ENCODE measurements around the gene EML2.
"Not testable (repeated sequence)": the region's sequence is repeated elsewhere in the genome, so short reads cannot be mapped to it uniquely, and the experiment has no call there.

The EML2 gene

GRCh38 chr19:45645631-45646344, 6.6 kb upstream of the EML2 start:
- DNase-seq = peak; percentile 7

- no peak for DNase-seq
Measured at GRCh38 chr19:45645068-45645630, 6.0 kb upstream of the EML2 start.

DNA sequence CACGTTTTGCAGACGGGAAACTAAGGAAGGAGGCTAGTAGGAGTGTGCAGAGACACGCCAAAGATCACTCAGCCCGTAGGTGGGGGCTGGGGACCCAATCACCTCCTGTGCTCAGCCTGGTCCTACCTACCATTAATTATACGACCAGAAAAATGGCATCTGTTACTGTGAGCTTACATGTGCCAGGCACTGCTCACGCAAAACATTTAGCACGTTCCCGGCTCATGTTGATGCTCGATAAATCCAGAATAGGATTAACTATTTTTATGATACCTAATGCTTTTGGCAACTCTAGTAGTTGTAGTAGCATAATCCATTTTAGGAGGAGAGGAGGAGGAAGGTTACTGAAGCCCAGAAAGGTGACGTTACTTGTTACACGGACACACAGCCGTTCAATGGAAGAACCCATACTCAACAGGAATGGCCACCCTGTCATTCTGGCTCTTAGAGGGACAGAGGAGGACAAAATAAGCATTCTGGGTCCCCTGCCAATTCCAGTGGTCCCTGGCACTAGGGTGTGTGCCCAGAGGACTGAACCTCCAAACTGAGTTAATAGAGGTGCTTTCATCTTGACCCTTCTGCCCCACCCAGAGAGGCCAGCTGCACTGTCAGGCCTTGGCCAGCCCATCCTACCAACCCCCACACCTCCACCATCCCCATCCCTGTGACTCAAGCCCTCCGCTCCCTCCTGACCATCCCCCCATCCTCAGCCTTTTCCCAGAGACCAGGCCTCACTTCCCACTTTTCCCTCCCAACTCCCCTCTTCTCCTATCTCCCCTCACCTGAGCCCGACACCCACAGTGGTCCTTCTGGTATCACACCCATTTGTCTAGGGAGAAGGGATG, 5.0 kb upstream of the EML2 start:
- DNase-seq = no peak

- peak; percentile 81 for DNase-seq
Measured at GRCh38 chr19:45643024-45643926, 4.1 kb upstream of the EML2 start.

DNA sequence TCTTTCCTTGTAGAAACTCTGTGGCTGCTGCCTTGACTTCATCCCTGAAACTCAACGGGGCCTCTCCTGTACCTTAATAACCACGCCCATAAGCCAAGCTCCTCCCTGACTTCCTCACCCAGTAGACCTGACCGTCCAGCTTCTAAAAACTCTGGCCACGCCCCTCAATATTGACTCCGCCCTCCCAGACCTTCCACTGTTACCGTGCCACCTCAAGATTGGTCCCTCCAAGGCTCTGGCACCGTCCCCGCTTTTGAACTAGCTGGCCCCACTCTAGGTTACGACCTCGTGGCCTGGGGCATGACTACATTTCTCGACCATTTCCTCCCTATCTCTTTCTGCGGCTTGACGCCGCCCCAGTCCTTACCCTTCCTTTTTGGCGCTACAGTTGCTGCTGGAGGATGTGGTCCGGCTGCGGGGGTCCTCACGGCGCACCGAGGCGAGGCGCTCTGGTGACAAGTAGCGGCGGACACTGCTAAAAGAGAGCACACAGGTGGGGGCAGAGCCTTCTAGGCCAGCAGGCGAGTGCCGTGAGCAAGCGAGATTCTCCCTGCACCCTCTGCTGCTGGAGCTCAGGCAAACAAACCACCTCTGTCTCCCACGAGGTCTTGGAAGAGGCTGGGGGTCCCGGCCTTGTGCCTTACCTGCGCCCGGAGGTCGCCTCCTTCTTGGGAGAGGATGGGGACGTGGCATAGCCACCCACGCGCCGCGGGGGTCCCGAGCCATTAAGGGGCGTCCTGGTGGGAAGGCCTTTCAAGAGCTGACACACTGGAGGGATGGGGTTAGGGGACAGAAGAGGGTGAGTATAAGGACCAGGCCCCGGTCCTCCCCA, 2.3 kb upstream of the EML2 start:
- peak; percentile 76 for DNase-seq

- DNase-seq = no peak
Measured at GRCh38 chr19:45640849-45641273, 1.7 kb upstream of the EML2 start.

DNA sequence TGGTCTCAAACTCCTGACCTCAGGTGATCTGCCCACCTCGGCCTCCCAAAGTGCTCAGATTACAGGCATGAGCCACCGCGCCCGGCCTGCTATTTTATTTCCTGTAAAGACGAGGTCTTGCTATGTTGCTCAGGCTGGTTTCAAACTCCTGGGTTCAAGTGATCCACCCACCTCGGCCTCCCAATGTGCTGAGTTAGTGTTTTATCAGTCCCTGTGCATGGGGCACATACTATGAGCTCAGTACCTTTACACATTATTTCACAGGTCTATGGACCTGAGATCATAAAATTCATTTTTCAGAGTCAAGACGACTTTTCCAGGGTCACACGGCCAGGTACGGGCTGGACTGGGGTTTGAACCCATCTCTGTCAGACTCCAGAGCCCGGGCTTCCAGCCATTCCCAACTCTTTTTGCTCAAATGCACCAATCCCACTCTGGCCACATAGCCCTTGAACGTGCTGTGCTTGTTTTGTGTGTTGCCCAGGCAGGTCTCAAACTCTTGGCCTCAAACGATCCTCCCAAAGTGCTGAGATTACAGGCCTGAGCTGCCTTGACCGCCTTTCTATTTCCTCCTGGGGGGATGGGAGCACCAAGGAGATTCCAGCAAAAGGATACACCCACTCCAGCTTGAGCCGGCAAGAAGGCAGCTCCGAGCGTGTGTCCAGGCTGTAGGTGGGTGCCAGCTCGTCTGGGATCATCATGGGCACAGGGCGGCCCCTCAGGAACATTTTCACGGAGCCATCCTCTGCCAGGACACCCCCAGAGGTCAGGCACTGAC, 1.1 kb downstream of the EML2 start:
- no peak for DNase-seq

DNA sequence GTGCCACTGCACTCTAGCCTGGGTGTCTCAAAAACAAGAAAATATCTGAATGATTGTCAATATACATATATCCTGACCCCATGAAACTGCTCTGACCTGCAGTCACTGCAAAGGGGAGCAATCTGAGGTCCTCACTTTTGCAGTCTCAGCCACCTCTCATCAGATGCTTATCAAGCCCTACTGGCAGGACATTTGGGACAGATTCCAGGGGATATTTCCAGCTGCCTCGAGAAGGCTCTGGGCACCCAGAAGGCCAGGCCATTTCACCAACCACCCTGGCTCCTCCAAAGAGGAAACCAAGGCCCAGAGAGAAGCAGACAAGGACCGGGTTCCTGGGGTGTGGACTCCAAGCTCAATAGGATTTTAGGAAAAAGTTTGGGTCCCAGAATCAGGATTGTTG, 2.3 kb downstream of the EML2 start:
- DNase-seq = no peak

- no peak for DNase-seq
Measured at GRCh38 chr19:45636275-45636674, 2.9 kb downstream of the EML2 start.

DNA sequence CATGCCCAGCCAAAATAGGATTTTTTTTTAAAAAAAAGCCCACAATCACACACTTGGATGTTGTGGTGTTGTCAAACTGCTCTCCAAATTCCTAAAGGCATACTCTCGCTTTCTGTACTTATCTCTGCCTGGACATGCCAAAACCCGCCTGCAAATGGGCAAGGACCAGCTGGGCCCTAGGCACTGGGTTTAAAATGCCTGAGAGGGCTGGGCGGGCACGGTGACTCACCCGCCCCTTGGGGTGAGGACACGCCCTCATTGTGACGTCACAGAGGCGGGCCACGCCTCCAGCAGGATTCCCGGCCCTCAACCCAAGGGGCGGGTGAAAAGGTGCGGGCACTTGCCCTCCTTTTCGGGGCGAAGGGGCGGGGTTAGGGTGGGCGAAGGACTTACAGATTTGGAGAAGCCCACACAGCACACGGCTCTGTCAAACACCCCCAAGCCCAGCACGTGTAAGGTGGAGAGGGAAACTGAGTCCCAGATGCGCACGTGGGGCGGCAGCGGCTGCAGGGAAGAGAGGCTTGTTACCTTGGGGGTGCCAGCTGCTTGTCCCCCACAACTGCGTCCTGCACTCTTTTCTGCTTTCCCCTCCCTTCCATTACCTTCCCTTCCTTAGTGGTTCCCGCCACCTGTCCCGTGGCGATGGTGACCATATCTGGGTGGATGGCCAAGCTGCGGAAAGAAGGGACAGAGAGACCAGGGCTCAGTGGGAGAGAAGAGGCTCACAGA, 6.6 kb downstream of the EML2 start:
- DNase-seq = peak; percentile 63

- DNase-seq = no peak
Measured at GRCh38 chr19:45630463-45630862, 8.7 kb downstream of the EML2 start.

DNA sequence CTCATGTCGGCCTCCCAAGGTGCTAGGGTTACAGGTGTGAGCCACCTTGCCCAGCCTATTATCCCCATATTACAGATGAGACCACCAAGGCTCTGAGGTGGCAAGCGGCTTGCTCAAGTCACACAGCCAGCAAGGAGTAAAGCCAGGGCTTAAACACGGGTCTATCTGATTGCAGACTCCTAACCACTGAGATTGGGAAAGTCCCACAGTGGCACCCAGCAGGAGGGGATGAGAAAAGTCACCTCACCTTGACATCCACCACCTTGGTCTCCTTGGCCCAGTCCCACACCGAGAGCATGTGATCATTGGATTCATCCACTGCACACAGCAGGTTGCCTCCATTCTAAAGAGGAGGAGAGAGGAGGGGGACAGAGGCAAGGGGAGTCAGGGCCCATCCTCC, 9.5 kb downstream of the EML2 start:
- no peak for DNase-seq

DNA sequence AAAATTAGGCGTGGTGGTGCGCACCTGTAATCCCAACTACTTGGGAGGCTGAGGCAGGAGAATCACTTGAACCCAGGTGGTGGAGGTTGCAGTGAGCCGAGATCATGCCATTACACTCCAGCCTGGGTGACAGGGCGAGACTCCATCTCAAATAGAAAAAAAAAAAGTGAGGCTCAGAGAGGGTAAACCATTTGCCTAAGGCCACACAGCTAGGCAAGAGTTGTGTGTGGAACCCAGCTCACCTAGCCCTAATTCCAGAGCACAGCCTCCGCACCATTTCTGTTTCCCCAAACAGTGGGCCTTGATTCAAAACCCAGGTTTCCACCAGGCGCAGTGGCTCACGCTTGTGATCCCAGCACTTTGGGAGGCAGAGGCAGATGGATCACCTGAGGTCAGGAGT, 11.0 kb downstream of the EML2 start:
- DNase-seq = not testable (repeated sequence)

GRCh38 chr19:45623984-45624383, 15.2 kb downstream of the EML2 start:
- DNase-seq = no peak

- no peak for DNase-seq
Measured at GRCh38 chr19:45621976-45622503, 17.2 kb downstream of the EML2 start.

GRCh38 chr19:45621389-45621788, 17.8 kb downstream of the EML2 start:
- no peak for DNase-seq

GRCh38 chr19:45616704-45617017, 22.5 kb downstream of the EML2 start:
- DNase-seq = no peak

DNA sequence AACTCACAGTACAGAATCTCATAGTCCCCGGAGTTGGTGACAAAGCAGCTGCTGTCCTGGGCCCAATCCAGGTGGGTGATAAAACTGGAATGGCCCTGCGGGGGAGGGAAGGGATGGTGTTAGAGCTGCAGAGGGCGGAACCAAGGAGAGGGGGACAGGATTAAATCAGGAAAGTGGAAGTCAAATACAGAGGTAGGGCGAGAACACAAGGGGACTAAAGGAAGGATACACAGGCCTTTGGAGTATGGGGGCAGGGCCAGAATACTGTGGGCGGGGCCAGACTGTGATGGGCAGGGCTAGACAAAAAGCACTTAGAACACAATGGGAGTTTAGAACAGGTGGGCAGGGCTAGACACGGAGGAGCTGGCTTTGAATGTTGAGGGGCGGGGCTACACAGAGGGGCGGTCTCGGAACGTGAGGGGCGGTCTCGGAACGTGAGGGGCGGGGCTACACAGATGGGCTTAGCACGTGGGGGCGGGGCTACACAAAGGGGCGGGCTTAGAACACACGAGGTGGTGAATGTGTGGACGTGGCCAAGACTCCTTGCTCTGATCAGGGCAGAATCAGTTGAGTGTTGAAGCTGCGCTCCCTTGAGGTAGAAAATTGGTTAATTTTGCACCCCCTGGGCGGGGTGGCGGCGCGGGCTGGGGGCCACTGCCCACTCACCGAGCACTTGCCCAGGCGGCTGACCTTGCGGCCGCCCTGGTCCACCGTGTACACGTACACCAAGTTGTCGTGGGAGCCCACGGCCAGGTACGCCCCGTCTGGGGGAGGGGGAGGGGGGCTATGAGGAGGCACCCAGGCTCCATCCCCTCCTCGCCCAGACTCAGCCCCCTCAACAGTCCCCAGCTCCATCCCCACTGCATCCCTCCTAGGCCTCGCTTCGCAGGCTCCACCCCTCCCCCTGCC, 23.1 kb downstream of the EML2 start:
- DNase-seq = no peak

- DNase-seq = not testable (repeated sequence)
Measured at GRCh38 chr19:45615056-45615455, 24.1 kb downstream of the EML2 start.

Data from DMS79 treated with DMSO at 0.1 percent for 48 hours (cell line).